ENCODE results near the gene YEATS4. TPM values are rescaled to one million over a fixed set of nuclear protein-coding genes. Genes with fewer than 3 reads are reported as not detected.

Gene YEATS4
- total and polyA plus RNA-seq, 8 donors, result 6.0 to 15.6 (median 10.6) TPM

GRCh38 chr12:69351462-69352236 is 7.9 kb upstream of the YEATS4 start:
- WGBS, 2 donors, result 57 to 77% methylated on average over 2 of the region's 2 CpGs
- H3K4me1 ChIP-seq, result peaks cover 3 to 32% (median 29%) of the 10 kb centered on the region in 3 donors
- DNase-seq (no peak), FAIRE-seq (no peak), ATAC-seq (no peak)
- TF ChIP-seq CTCF (IDR thresholded peaks at IDR 0.05), result no peak
- no peaks in the 10 kb centered on the region for H3K27me3 ChIP-seq
- no peaks in the 10 kb centered on the region for H3K9me3 ChIP-seq
- intact Hi-C loops (cut with DNase I), result no loop called here
- no peak overlapping the region for H3K4me3 ChIP-seq
- H3K27ac ChIP-seq, result no peak overlapping the region
- no peaks in the 10 kb centered on the region for H3K36me3 ChIP-seq

- ATAC-seq (no peak), DNase-seq (no peak), FAIRE-seq (no peak)
- WGBS, 2 donors, result 86 to 91% methylated on average over 5 of the region's 5 CpGs
- intact Hi-C loops (cut with DNase I), result no loop called here
- Histone ChIP-seq H3K4me3 (no peak overlapping the region), H3K9me3 (no peaks in the 10 kb centered on the region), H3K27ac (no peak overlapping the region), H3K36me3 (no peaks in the 10 kb centered on the region), H3K27me3 (no peaks in the 10 kb centered on the region), H3K4me1 (peaks cover 3 to 24% (median 24%) of the 10 kb centered on the region in 3 donors)
- TF ChIP-seq CTCF (IDR thresholded peaks at IDR 0.05), result no peak
These were observed 6.6 kb upstream of the YEATS4 start for GRCh38 chr12:69352904-69353303.

- FAIRE-seq (no peak), ATAC-seq (no peak), DNase-seq (no peak)
- peaks cover 3 to 25% (median 22%) of the 10 kb centered on the region in 3 donors for H3K4me1 ChIP-seq
- no peak overlapping the region for H3K27ac ChIP-seq
- 83 to 84% methylated on average over 1 of the region's 1 CpG for WGBS, 2 donors
- intact Hi-C loops (cut with DNase I), result no loop called here
- no peaks in the 10 kb centered on the region for H3K36me3 ChIP-seq
- H3K9me3 ChIP-seq, result no peaks in the 10 kb centered on the region
- H3K27me3 ChIP-seq, result no peaks in the 10 kb centered on the region
- H3K4me3 ChIP-seq, result no peak overlapping the region
- TF ChIP-seq CTCF (IDR thresholded peaks at IDR 0.05), result no peak
These were observed 5.4 kb upstream of the YEATS4 start for GRCh38 chr12:69354172-69354555.

GRCh38 chr12:69354556-69355187 is 4.9 kb upstream of the YEATS4 start:
- Histone ChIP-seq H3K9me3 (no peaks in the 10 kb centered on the region), H3K27me3 (no peaks in the 10 kb centered on the region), H3K4me3 (no peak overlapping the region), H3K27ac (no peak overlapping the region), H3K4me1 (peaks cover 3 to 24% (median 17%) of the 10 kb centered on the region in 3 donors), H3K36me3 (no peaks in the 10 kb centered on the region)
- FAIRE-seq (no peak), DNase-seq (no peak), ATAC-seq (no peak)
- intact Hi-C loops (cut with DNase I), result no loop called here
- 77 to 92% methylated on average over 1 of the region's 1 CpG for WGBS, 2 donors
- TF ChIP-seq CTCF (IDR thresholded peaks at IDR 0.05), result no peak
